Measurements from ENCODE around the gene NCOA6.
"Not testable (repeated sequence)": the region's sequence is repeated elsewhere in the genome, so short reads cannot be mapped to it uniquely, and the experiment has no call there.

The NCOA6 gene

DNA sequence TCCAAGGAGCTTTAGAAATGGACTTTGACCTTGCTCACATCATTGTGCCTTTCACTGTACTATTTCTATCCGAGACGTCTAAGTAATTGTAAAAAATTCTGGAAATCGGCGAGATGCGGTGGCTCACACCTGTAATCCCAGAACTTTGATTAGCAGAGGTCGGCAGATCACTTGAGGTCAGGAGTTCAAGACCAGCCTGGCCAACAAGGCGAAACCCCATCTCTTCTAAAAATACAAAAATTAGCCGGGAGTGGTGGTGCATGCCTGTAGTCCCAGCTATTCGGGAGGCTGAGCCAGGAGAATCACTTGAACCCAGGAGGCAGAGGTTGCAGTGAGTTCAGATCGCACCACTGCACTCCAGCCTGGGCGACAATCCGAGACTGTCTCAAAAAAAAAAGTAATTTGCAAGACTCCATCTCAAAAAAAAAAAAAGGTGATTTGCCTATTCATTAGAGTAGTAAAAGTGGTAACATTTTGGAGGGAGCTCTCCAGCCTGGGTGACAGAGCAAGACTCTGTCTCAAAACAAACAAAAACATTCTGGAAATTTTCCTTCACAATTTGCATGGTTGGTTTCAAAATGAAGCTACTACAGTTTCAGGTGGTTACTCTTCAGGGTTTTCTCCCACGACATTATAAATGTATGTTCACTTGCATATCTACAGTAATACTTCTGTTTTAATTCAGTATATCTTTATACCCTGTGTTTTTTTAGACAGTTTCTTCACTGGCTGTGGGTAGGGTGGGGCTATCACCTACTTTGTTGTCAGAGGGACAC, 106.0 kb downstream of the NCOA6 start:
- not testable (repeated sequence) for DNase-seq (ENCODE audit: low read depth)

DNA sequence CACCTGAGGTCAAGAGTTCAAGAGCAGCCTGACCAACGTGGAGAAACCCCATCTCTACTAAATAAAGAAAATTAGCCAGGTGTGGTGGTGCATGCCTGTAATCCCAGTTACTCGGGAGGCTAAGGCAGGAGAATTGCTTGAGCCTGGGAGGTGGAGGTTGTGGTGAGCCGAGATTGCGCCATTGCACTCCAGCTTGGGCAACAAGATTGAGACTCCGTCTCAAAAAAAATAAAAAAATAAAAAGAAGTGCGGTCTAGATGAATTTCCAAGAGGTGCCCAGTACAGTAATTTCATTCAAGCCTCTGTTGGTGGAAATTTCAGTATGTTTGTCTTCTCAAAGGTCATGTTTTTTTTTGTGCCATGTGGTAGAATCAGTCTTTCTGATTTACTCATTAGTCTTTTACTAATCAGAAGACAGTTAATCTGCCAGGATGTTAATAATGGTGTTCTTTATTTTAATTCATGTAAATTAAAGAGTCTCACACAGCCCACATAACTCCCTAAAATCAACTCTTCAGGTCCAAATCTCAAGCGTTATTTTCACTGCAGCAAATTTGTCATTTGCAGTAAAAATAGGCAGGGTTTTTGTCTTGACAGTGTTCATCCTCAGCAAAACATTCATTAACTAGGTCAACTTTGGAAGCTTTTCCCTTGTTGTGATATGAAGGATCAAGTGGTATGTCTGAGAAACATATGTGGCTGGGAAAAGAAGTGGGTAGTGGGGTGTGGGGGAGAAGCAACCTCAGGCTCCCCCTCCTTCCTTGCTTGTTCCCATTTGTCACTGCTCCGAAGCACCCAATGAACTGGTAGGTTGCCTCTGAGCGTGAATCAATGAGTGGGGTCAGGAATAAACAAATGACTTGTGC, 108.0 kb downstream of the NCOA6 start:
- DNase-seq (ENCODE audit: low read depth), result no peak

DNA sequence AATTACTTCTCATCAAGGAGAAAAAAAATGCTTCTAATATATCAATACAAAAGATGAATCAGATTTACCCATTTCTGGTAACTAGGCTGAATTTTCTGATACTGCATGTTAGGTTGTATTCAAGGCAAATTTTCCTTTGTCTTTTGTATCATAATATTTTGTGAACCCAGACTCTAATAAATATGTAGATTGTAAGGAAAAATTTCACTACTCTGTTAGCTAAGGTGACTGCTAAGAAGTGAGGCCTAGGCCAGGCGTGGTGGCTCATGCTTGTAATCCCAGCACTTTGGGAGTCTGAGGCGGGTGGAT, 108.6 kb downstream of the NCOA6 start:
- no peak for DNase-seq (ENCODE audit: low read depth)

DNA sequence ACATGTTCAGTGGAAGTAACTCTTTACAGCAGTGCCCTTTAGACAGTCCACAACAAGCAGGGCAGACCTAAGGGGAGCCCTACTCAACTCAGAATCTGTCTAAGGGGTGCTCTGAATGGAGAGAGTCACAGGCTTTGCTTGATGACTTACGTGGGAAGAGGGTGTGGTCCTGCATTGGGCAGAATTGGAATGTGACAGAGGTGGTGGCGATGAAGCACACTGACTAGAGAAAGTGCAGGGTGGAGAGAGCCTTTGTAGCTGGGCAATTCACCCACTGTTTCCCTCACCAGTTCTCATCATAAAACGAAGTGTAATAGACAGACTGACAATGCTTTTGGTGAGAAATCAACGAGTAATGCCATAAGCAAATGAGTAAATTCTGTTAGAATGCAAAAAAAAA, 110.1 kb downstream of the NCOA6 start:
- no peak for DNase-seq (ENCODE audit: low read depth)

DNA sequence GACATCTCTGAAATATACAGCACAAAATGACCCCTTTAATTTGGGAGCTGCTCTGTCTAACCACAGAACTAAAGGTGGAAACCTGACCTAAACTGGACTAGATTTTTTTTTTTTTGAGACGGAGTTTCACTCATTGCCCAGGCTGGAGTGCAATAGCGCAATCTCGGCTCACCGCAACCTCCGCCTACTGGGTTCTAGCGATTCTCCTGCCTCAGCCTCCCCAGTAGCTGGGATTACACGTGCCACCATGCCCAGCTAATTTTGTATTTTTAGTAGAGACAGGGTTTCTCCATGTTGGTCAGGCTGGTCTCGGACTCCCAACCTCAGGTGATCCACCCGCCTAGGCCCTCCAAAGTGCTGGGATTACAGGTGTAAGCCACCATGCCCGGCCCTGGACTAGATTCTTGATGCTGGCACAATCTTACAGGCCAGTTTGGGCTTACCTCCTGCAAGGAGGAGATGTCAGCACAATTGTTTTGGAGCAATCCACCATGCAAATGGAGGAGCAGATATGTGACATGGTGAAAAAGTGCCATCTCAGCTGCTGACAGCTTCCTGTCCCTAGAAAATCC, 111.4 kb downstream of the NCOA6 start:
- not testable (repeated sequence) for DNase-seq (ENCODE audit: low read depth)

DNA sequence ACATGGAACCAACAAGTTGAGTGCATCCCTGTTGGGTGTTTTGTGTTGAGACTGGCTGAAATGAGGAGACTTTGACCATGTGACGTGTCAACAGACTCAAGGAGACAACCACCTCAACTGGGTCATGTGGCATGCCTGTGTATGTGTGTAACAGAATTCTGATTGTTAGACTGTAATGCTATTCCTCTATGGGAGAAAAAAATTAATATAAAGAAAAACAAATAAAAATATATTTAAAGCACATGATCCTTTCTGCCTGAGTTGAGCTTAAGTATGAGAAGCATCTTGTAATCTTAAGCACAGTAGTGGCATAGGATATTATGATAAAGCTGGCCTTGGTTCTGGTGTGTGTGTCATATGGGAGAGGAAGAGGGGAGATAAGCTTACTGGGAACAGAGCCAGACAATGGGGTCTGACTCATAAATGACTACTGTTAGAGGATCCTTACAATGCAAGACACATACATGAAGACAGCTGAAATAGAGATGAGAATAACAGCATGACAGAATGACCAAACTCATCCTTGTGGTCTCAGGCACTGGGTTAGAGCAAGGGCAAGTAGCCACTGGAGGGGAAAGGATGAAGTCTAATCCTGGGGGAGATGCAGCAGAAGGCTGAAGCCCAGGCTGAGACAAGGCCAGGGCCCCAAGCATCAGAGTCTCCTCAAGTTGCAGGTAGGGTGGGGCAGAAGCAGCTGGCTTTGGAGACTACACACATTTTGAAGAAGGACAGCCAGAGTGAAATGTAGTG, 112.1 kb downstream of the NCOA6 start:
- DNase-seq (ENCODE audit: low read depth), result peak; percentile 99

DNA sequence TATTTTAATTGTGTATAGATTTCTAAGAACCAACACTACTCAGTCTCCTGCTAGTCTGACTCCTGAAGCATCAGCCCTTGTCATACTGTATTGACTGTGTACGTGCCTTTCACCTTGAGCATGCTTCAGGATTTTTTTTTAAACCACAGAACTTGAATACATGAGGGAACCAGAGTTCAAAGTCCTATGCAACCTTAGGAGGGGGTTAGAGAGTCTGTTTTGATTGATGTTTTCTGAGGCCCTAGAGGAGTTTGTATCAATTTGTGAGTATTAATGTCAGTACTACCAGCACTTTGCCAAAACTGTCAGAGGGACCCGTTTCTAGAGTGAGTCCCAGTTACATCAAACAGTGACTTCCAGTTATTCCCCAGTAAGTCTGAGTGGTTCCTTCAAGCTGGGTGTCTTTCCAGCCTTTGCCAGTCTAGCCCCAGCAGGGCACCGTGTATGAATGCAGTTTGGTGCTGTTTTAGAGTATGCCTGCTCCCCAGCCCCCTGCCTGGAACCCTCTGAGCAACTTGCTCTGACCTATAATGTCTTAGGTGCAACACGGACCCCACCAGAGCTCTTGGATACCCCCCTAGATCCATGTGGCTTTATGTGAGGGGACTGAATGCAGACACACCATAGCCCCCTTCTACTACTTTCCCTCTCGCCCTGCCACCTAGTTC, 112.8 kb downstream of the NCOA6 start:
- DNase-seq (ENCODE audit: low read depth), result no peak

DNA sequence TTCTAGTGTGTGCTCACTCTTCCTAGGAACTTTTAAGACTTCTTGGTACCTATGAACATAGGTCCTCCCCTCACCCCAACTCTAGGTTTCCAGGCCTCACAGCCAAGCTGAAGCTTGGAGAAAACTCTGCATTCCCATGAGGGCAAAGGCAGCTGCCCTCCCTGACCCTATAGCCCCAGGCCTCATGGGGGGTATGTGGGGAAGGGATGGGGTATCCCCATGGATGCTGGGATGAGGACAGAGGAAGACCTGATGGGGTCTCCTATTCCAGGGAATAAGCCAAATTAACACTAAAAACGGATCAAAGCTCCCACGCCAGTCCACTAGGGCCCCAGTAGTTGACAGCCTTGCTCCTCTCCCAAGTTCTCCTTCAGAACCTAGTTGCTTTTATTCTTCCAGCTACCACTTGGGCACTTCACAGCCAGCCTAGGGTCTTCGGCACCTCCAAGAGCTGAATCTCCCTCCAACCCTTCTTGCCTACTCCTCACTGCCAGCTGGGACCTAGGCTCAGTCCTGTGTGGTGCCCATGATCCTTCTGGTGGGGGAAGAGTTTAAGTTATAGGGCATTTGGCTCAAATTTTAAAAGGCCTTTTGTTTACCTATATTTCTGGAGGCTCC, 113.5 kb downstream of the NCOA6 start:
- no peak for DNase-seq (ENCODE audit: low read depth)

DNA sequence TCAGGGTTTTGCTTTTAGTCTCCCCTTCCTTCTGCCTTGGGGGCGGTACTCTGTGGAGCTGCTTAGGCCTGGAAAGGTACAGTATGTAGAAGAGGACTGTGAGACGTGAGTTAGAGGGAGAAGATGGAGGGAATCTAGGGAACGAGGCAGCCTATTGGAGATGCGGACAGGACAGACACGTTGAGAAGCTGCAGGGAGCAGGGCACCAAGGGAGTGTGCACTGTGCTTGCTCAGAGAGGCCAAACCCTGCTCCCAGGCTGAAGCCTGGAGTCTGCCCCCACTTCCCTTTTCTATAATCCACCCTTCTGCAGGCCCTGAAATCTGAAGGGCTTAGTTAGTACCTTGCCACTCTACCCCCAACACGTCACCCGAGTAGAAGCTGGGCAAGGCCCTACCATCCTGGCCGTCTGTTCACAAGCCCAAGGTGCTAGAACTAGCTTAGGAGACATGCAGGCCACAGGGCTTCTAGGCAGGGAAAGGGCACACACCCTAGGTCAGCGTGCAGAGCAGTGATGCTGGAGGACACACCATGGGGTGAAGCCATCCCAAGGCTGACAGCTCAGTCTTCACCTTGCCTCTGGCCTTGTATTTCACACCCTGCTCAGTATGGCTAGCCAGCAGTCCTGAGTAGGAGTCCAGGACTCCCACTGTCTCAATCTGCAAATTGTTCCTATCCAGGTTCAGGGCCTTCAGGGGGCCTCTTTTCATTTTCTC, 114.4 kb downstream of the NCOA6 start:
- DNase-seq (ENCODE audit: low read depth), result no peak

DNA sequence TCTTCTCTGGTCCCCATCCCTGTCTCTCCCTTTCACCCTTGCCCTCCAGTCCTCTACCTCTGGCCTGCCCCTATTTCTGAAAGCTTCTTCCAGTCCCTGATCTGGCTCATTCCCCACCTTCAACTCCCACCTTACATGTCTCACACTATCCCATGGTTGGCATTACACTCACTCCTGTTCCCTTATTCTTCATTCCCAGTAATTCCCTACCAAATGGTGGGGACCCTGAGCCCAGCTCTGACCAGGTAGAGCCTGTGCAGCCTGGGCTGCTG, 114.9 kb downstream of the NCOA6 start:
- no peak for DNase-seq (ENCODE audit: low read depth)

DNA sequence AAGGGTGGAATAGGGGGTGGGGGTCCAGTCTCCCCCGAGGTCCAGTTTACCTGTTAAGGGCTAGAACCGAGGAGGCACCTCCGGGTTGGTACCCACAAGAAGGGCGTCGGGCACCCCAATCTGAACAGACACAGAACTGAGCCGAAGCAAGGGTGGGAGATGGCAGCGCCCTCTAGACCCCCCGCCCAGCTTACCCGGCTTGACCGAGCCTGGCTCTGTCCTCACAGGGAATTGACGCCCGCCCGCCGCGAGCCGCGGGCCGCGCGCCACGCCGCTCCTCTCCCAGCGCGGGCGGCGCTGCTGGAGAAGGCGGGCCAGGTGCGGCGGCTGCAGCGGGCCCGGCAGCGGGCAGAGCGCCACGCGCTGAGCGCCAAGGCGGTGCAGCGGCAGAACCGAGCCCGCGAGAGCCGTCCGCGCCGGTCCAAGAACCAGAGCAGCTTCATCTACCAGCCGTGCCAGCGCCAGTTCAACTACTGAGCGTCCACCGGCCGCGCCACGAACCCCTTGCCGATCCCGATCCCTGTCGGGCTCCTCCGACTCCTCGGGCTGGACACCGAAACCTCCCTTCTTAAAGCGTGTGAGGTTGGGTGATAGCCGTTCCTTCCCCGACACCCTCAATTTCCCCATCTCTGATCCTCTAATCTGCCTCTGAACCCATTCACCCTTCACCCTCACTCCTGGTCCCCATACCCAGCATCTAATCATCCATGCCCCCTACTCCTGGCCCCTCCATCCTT, 115.5 kb downstream of the NCOA6 start:
- no peak for DNase-seq (ENCODE audit: low read depth)

DNA sequence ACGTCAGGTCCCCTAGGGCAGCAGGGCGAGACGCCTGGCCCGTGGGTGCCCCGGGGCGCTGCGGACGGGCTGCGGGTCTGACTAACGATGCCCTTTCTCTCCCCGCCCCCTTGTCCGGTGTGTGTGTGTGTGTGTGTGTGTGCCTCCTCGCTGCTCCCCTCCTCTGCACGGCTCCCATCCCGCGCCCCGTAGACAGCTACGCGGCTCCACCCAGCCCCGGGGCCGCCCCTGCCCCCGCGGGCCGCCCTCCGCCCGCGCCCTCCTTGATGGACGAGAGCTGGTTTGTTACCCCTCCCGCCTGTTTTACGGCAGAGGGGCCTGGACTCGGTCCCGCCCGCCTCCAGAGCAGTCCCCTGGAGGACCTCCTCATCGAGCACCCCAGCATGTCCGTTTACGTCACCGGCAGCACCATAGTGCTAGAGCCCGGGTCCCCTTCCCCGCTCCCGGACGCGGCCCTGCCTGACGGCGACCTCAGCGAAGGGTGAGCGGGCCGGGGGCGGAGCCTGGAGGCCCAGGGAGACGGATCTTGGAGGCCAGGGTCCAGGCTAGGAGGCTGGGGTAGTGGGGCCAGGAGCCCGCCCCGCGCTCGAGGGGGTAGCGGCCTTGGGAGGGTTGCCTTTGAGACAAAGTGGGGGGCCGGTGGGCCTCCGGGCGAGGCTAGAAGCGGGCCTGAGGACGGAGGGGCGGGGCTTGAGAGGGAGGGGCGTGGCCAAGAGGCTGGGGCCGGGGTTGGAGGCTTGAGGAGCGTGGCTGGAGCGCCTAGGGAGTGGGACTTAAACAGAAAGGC, 116.2 kb downstream of the NCOA6 start:
- peak; percentile 78 for DNase-seq (ENCODE audit: low read depth)

DNA sequence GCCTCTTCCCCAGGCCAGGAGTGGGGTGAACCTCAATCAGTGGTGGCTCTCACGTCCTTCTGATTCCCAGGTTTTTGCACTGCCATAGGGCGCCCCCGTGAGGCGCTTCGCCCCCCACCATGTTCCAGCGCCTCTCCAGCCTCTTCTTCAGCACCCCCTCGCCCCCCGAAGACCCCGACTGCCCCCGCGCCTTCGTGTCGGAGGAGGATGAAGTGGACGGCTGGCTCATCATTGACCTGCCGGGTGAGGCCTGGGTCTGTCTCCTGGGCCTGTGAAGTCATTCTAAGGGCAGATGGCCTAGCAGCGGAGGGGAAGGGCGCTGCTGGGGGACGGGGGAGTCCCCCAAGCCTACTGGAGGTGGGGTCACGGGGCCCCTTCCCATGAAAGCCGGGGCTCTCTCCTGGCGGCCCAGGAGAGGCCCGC, 116.8 kb downstream of the NCOA6 start:
- no peak for DNase-seq (ENCODE audit: low read depth)

DNA sequence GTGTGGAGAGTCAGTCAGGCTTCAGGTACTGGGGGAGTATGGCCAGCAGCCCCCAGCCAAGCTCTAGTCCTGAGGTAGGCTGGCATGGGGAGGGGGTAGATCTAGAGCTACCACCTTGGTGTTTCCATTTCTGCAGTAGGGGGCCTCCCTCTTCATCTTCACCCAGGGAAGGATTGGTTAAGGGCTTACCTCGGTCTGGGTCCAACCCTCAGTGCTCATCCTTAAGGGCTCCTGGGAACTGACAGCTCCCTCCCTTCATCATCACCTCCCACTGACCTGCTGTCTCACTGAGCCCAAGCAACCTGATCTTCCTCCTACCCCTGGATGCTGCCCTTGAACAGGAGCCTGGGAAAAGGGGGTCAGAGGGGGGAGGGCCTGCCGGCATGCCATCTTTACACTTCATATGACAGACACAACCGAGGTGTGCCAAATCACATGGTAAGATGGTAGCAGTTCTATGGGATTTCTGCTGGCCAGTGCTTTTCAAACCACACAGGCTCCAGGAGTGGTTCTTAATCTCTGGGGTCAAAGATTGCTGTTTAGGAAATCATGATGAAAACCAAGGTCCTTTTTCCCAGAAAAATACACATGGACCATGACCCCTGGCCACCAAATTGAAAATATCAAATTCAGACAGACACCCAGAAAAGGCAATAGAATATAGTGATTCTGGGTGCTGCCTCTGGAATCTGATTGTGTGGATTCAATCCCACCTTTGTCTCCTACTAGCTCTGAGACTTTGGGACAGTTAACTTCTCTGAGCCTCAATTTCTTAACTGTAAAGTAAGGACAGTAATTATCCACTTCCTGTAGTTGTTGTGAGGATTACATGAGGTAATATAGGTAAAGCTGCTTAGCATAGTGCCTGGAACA, 118.3 kb downstream of the NCOA6 start:
- no peak for DNase-seq (ENCODE audit: low read depth)

DNA sequence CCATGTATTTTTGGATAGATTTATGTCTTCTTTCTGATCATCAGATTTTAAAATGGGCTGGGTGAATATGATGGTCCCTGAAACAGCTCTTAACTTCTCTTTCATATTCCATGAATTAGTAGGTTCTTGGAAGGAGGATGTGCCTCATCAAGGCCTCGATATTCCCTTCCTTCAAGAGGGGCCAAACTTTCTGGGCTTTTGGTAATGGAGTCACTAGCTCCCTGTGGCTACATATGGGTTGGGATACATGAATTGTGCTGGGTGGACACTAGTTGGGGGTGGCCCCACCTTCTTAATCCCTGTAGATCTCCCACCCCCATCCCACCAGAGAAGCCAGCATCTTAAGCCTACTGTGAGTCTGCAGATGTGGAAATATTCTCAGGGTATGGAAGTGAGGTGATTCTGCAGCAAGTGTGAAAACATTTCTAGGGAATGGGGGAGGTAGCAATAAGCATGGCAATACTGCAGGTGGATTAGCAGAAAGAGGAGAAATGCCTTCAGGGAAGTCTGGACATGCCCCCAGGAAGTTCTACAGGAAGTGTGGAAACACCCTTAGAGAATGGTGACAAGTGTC, 119.1 kb downstream of the NCOA6 start:
- no peak for DNase-seq (ENCODE audit: low read depth)

DNA sequence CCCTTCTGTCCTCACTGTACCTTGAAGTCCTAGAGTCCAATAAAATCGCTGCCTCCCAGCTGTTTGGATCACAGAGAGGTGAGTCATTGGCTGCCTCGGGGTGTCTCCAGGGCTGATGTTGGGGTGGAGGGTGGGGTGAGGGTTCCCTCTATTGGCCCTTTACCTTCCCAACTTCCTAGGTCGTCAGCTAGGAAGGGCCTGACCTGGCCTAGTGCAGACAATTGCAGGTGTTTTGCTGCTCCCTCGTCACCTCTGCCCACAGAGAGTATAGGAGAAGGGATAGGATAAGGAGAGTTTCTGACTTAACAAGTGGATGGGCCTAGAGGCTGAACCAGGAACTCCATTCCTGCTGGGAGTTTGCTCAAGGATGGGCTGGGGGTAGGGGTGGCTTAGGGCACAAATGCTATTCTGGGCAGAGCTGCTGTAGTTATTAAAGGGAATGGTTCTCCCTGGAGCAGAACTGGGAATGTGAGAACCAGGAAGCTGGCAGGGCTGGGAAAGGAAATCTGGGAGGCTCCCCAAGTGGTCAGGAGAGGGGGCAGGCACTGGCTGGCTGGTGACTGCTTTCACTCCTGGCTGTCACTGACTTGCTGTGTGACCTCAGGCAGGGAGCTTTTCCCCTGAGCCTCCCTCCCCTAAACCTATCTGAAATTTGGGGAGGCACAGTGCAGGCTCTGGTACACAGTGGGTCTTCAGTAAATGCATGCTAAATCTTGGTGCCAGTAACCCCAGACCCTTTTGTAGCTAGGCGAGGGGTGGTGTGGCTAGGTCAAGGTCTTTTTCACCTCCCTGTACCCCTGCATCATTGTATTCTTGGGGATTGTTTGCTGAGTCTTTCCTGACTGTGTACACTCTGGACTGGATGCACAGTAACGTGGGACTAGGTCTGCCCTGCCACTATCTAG, 119.8 kb downstream of the NCOA6 start:
- DNase-seq (ENCODE audit: low read depth), result no peak

DNA sequence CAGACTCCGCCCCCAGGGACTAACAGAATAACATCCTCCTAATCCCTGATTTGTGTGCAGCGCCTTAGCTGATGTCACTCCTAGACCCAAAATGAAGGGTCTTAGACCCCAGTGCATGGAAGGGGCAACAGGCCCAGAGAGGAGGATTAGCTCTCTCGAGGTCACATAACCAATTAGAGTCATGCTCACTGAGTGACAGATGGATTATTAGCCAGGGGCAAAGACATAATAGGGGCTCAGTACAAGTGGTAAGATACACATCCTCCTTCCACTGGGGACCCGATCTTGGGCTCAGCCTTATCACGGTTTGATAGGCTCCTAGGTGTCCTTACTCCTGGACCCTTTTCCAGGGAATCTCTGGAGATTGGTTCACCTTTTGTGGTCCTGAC, 120.4 kb downstream of the NCOA6 start:
- DNase-seq (ENCODE audit: low read depth), result no peak
